GM21515 (cell line): ENCODE results near the gene SERPINA4.
"Not testable (repeated sequence)": the region's sequence is repeated elsewhere in the genome, so short reads cannot be mapped to it uniquely, and the experiment has no call there.

Experiments used
- ATAC-seq: cut with Tn5 transposase; IDR thresholded peaks from one replicate; pipeline ENCODE4 v1.9.1; 2021; ENCODE audit not compliant: unreplicated experiment

The SERPINA4 gene

DNA sequence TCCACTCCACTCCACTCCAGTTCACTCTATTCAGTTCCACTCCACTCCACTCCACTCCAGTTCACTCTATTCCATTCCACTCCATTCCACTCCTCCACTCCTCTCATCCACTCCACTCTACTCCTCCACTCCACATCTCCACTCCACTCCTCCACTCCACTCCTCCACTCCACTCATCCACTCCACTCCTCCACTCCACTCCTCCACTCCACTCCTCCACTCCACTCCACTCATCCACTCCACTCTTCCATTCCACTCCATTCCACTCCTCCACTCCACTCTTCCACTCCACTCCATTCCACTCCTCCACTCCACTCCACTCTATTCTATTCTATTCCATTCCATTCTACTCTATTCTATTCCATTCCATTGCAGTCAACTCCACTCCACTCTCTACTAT lies 29.8 kb downstream of the SERPINA4 start:
- no peak for ATAC-seq

DNA sequence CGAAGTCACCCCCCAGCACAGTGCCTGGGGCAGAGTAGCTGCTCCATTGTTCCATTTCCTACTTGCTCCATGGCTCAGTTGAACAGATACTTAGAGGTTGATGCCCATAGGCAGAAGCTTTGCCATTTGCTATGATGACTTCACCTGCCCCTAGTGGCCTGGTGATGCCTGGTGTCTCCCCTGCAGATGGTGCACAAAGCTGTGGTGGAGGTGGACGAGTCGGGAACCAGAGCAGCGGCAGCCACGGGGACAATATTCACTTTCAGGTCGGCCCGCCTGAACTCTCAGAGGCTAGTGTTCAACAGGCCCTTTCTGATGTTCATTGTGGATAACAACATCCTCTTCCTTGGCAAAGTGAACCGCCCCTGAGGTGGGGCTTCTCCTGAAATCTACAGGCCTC lies 30.6 kb downstream of the SERPINA4 start:
- ATAC-seq: no peak

DNA sequence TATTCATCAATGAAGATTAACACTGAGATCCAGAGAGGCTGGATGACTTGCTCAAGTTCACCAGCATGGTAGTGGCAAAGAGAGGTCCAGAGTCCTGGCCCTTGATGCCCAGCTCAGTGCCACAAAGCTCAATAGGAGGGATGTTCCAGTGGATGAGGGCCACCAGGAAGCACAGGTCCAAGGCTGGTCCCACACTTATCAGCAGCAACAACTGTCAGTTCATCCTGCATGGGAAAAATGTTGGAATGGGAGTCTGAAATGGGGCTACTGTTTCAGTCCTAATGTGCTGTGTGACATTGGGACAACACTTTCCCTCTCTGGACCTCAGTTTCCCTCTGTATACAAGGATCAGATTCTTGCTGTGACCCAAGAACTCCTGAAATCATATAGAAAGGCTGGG lies 31.2 kb downstream of the SERPINA4 start:
- no peak for ATAC-seq

DNA sequence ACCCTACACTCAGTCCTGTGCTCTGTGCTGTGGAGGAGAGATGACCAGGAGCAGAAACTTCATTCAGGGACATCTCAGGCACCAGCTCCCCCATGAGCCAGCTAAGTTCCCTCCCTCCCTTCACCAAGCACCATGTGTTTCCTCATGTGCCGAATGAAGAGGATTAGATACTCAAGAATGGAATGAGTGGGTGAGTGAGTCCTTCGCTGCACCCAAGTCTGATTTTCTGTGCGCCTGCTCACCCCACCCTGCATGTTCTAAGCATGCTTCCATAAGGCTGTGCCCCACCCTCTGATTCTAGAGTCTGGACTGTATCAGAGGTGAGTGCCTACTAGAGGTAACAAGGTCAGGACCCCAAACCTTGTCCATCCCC lies 32.1 kb downstream of the SERPINA4 start:
- no peak for ATAC-seq

DNA sequence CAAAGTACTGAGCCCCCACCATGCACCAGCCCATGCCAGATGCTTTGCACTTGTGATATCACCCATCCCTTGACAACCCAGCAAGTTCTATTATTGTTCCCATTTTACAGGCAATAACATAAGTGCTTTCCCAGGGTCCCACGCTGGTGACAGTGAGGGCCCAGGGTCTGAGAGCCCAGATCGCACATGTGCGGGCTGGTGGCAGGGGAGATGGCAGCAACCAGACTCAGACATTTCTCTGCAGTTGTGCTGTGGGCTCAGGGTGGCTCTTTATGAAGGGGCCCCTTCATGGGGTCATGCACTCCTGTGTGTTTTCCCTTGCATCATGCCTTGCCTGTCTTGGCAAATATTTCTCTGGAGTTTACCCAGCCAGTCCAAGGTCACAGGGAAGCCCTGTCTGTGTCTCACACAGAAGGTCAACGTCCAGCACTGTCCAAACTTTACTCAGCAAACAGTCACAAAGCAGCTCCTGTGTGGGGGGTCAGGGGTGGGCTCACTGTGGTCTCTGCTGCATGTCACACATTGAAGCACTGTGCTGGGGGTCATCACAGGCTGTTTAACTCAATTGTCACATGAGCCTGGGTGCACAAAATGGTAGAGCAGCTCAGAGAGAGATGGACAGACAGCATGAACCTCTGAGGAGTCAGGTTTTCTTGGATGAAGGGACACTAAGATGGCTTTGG lies 32.6 kb downstream of the SERPINA4 start:
- ATAC-seq: no peak

DNA sequence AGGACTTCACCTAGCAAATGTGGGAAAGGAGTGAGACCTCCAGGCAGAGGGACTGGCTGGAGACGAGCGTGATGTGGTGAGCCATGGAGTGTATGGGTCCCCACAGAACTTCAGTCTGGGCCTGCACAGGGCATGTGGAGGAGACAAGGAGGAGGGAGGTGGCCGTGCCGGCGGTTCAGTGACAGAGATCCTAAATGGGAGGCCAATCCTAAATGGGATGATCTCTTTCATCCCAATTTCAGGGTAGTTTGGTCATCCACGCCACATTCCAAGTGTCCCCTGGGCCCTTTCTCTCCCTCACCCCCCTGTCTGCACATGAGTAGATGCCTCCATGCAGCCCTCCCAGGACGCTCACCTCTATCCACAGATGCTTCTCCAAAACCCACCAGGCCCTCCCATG lies 33.2 kb downstream of the SERPINA4 start:
- ATAC-seq: no peak

DNA sequence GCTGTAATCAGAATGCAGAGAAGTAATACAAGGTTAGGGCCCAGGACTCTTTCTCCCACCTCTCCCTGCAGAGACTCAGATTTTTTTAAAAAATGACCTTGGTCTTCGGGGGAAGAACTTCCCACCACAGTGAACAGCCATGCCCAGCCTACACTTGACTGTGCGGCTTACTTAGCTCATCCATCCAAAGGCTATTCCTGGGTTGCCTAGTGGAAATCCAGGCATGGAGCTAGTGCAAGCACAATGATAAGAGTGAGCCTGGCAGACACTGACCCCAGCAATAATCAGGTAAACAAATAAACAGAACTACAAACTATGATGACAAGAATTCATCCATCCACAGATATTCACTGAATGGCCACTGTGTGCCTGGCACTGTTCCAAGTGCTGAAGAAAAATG lies 34.7 kb downstream of the SERPINA4 start:
- ATAC-seq: no peak

DNA sequence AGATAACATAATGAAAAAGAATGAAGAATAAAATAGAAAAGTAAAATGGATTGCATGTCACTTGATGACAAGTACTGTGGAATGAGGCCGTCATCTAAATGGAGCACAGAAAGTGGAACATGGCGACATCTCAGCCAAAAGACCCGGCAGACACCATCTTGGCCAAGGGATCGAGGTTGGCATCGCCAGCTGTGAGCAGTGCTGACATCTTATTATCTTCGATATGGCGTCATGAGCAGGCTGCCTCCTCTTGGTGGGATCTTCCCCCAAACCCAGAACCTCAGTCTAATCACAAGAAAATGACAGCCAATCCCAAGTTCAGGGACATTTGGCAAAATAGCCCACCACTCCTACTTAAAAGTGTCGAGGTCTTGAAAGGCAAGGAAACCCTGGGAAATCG lies 35.1 kb downstream of the SERPINA4 start:
- no peak for ATAC-seq

DNA sequence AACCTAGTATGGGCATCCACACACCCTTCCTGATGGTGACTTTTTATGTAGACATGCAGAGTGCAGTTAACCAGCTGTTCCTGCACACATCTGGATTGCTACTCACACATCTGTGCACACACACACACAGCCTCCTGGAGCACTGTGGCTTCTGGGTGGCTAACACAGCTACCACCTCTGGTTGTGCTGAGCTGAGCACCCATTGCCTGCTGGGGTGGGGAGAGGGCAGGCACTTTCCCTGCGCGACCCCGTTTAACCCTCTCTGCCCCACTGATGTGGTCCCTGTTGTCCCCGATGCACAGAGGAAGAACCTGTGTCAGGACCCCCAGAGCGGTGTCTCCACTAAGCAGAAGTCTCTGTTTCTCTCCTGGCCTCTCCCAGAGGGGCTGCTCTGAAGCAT lies 36.5 kb downstream of the SERPINA4 start:
- no peak for ATAC-seq

DNA sequence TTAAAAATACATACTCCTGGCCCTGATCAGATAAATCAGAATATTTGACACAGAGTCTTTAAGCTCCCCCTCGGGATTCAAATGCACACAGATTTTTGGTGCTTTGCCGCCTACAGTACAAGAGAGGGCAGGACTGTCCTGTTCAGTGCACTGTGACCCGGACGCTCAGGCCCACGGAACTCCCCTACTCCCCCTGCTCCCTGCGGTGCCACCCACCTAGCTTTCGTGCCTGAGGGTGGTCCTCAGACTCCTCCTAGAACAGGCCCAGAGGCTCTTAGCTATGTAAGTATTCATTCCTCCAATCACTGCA lies 37.2 kb downstream of the SERPINA4 start:
- no peak for ATAC-seq

DNA sequence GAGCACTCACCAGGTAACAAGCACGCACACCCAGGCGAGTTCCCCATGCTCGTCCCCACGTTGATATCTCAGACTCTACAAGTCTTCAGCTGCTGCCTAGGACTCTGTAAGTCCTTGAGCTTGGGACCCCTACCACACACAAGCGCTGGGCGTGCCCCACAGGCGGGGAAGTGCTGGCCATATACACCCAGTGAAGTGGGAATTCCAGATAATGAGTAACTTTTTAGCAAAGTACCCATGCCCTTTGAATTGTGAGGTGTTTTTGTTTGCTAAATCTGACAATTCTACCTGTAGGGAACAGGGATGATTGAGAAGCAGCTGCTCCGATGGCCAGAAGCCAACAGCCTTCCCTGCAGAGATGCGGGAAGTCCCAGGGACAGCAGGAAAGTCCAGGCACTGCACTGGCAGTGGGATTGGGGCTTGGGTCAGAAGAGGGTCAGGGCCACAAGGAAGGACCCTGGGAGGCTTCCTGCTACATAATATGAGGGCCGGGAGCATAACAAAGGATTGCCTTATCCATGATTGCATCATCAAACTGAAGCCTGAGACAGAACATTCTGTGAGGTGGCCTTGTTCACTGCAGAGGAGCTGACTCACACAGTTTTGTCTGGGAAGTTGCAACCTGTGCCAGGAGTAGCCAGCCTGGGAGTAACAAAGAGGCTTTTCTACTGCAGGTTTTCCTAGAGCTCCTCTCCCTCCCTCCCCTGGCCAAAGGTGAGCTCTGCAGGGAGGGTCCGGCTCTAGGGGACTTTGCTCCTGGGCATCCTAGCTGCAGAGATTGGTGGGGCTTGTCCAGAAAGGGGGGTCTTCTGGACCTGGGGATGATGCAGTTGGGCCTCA lies 37.8 kb downstream of the SERPINA4 start:
- ATAC-seq: no peak

DNA sequence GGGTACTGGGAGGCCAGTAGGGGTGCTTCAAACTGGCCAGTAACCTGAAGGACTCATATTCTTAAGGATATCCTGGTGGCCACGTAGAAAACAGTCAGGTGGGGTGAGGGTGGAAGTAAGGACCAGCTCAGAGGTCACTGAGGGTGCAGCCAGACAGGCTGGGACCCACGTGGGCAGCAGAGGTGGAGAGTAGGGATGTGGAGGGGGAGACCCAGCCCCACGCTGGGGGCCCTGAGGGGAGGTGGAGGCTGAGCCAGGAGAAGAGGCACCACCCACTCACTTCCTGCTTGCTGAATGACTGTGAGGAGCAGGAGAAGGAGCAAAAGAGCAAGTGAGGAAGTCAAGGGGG lies 38.4 kb downstream of the SERPINA4 start:
- ATAC-seq: no peak

DNA sequence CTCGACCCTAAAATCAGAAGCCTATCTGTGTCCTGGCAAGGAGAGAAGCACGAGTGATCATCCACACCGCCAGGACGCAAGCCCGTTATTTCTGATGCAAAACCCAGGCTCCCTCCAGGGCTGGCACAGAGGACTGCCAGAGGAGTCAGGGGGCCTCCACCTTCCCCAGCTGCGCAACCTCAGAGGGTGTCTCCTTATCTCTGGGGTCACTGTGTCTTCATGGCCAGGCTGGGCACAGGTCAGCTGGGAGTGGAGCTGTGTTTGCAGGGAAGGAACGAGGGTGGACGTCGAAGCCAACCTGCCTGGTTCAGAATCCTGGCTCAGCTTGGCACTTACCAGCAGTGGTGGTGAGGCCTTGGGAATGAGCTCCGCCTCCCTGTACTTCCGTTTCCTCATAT lies 38.9 kb downstream of the SERPINA4 start:
- ATAC-seq: no peak

DNA sequence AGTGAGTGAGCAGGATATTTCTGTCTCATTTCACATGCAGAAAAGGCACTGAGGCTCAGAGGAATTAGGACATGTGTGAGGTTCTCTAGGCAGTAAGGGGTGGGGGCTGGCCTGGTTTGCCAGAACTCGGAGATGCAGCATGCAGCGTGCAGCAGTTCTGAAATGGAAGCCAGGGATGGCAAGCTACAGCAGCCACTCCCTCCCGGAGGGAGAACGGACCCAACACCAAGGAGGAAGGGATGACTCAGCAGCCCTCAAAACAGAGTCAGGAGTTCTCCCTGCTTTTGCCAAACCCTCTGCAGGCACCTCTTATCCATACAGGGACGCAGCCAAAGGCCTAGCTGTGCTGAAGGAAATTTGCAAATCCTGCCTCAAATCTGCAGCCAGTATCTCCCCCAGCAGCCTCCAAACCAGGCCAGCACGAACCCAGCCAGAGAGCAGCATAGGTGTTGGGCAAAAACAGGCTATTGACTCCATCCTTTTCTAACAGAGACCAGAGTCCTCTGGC lies 40.7 kb downstream of the SERPINA4 start:
- ATAC-seq: no peak

DNA sequence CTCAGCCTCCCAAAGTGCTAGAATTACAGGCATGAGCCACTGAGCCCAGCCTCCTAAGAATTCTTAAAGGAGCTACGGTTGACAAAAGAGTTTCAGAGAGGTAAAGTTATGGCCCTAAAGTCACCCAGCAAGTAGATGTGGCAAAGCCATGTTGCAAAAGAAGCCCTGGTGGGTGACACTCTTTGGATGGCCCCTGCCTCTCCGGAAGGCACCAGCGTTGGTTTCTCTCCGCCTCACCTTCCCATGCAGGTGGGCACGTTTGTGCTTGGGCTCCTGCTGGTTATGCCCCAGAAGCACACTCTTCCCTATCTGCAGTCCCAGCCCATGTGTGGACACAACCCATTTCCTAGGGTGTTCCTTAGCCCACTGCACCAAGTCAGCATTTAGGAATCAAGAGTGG lies 41.5 kb downstream of the SERPINA4 start:
- no peak for ATAC-seq

DNA sequence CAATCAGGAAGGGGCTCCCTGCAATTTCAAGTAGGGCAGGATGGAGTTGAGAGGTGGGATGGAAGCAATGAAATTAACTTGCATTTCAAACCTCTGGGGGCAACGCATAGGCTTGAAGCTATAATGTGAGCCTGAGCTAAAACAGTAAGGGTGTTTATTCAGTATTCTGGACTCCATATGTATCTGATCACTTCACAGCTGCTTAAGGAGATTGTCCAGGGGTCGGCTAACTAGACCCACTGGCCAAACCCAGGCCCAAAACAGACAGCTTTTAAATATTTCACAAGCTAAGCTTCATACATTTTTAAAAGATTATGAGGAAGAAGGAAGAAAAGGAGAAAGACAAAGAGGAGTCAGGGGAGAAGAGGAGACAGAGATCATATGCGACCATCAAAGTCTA lies 44.1 kb downstream of the SERPINA4 start:
- no peak for ATAC-seq

DNA sequence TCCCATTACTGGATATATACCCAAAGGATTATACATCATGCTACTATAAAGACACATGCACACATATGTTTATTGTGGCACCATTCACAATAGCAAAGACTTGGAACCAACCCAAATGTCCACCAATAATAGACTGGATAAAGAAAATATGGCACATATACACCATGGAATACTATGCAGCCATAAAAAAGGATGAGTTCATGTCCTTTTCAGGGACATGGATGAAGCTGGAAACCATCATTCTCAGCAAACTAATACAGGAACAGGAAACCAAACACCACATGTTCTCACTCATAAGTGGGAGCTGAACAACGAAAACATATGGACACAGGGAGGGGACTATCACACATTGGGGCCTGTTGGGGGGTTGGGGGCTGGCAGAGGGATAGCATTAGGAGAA lies 47.7 kb downstream of the SERPINA4 start:
- ATAC-seq: not testable (repeated sequence)

DNA sequence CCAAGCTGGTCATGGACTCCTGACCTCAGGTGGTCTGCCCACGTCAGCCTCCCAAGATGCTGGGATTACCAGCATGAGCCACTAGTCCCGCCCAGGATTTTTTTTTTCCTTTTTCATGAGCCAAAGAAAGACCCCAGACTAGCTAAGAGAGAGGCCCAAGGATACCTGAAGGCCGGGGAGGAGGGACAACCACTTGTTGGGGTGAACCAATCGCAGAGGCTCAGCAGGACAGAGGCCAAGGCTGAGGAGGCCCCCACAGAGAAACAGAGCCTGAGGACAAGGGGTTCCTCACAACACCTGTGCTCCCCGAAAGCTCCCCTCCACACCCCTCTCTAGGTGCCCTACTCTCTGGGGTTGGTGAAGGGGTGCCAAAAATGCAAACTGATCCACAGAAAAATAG lies 49.9 kb downstream of the SERPINA4 start:
- no peak for ATAC-seq

DNA sequence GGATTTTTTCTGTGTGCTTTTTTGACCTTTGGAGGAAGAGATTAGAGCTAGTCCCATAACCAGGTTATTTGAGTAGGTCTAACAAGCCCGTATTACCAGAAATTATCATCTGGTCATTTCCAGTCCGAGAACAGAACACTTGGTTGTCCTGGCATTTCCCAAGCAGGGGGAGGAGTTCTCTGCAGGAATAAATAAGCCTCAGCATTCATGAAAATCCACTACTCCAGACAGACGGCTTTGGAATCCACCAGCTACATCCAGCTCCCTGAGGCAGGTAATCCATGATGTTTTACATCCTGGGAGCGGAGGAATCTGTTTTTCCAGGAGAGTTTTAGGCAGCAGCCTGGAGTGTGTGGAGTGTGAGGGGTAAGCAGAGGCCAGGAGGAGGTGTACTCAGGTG lies 50.9 kb downstream of the SERPINA4 start, which contains the start of gene SERPINA3:
Gene SERPINA3 (plus strand): TSS at position 218 of the 400 bp plus-strand sequence. CDS start 2,051 bp downstream, outside the sequence.
- ATAC-seq: no peak

DNA sequence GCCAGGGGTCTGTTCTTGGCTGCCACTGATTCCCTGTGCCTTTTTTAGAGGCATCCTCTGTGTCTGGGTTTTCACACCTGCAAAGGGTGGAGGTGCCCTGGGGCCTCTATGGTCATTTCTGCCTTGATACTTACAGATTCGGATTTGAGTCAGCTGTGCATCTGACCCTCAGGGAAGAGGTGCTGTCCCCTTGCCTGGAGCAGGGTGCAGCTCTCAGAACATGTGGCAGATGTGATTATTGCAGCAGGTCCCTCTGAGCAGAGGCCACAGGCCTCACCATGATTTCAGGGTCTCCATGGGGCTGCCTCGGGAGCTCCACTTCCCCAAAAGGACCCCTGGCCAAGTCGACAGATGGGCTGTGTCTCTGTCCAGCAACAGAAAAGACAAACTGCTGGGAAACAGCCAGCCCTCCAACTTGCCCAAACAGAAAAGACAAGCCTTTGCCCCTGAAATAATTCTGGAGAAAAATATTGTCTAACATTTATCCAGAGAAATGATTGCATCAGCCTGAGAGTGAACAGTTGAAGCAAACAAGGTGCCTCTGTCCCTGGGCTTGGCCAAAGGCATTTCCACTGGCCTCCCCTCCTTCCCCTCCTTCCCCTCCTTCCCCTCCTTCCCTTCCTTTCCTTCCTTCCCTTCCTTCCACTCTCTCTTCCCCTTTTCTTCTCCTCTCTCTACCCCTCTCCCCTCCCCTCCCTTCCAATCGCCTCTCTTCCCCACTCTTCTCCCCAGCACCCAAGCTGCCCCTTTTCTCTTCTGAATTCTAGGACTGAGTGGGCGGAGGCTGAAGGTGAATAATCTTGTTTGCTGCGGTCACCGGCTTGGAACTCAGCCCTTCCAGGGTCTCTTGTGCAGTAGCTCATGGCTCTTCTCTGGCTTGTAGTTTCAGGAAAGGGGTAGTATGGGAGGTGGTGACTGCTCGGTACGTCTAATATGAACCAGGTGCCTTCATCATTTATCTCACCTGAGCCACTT lies 51.6 kb downstream of the SERPINA4 start:
- ATAC-seq: no peak
